GM21619 (cell line): Measurements from ENCODE around the gene FCER1G.

Experiments used
- ATAC-seq: cut with Tn5 transposase; IDR thresholded peaks from one replicate; pipeline ENCODE4 v1.9.1; 2021; ENCODE audit not compliant: unreplicated experiment

Gene FCER1G

DNA sequence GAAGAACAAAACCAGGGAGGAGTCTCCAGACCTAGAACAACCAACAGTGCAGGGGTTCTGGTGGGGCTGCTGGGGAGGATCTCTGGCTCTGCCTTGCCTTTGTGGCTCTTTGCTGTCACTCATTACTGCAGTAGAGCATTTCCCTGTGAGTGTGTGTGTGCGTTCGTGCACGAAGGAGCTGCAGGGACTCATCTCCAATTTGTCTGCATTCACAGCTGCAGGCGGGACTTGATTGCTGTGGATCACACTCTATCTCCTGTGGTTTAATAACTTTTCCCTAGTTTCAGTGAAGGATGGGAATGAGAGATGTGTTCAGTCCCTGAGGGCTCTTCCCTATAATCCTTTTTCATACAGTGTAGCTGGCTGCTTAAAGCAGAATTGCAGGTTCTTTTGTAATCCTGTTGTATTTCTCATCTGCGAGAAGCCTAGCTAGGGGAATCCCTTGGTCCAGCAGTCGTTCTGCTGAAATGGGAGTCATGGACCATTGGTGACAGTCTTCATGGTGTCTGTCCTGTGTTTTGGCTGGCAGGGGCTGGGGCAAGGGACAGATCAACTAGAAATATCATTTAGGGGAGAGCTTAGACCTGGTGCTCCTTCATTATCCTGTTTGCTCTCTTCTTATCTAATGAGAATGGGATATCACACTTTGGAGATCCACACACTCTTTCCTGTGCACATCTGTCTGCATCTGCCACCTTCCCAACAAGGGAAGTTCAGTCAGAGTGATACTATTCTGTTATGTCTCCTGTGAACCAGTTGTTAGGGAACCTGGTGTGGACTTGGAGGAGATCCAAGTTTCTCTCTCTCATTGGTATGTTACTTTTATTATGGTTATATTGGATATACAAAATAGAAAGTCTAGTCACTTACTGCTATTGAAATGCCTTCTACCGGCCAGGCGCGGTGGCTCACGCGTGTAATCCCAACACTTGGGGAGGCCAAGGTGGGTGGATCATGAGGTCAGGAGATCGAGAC, 46.5 kb downstream of the FCER1G start:
- ATAC-seq, result no peak

DNA sequence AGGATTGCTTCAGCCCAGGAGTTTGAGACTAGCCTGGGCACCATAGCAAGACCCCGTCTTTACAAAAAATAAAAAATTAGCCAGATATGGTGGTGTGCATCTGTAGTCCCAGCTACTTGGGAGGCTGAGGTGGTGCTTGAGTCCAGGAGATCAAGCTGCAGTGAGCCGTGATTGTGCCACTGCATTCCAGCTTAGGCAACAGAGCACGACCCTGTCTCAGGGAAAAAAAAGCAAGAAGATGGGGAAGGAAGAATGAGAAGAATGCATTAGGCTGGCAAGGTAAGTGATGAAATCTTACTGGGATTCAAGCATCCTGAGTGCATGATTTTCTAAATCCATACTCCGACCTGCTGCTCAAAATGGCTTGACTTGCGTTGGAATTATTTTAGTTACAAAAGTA, 50.2 kb downstream of the FCER1G start:
- no peak for ATAC-seq

DNA sequence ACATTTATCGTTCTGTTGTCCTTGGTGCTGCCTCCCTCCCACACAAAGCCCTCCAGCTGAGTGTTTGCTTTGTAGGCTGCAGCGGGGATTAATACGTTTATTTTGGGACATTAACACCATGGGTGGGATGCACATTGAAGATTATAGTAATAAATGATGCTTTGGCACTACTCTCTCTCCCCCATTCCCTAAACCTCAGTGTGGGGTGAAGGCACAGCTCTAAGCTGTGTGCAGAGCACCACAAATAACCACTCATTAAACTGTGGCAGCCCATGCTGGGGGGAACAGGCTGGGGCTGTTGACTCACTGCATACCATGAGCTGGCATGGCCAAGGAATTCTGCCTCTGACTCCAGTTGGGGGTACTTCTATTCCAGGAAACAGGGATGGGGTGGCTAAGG, 51.1 kb downstream of the FCER1G start:
- ATAC-seq, result no peak

DNA sequence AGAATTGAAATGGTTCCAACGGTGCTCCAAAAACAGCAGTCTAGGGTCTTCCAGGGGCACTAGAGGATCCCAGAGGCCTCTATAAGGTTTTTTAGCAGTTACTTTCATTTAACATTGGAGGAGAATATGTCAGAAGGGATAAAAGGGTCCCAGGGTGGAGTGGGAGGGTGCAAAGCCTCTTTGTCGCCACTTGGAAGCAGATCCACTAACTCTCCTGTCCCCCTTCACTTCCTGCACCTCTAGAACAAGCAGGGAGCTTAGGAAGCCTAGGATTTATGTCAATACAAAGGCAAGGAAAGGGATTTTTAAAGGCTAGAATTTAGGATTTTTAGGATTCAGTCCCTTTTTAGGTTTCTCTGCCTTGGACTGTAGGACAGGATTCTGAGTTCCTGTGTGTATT, 51.7 kb downstream of the FCER1G start:
- no peak for ATAC-seq

DNA sequence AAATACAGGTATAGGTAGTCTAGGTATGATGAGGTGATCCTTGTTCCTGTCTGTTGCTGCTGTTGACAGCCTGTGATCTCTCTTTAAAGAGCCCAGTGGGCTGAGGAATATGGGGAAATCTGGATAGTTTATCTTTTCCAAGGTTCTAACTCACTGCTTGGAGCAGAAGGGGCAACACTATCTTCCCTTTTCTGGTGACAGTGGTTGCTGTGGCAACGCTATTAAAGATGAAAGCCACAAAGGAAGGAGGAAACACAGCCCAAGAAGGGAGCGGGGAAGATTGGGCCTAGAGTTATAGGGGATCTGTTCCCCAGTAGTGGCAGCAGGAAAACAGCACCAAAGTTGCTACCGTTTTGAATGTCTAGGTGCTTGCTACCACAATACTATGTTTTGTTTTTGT, 52.2 kb downstream of the FCER1G start:
- no peak for ATAC-seq
